AG09309 (cell line): ENCODE measurements around the gene RAPGEF5.

Source experiments
- DNase-seq: peaks from one replicate; pipeline ENCODE4 v3.0.0-alpha.2; 2010; ENCODE audit warnings: low read depth
- H3K4me3 ChIP-seq: 2 replicates; pipeline ENCODE4 v1.5.1; 2011; ENCODE audit warnings: mild to moderate bottlenecking, low read depth, low read length, moderate library complexity; ENCODE audit not compliant: control insufficient read depth
- TF ChIP-seq, protein P1 (sequence below): IDR thresholded peaks from 2 replicates; pipeline ENCODE4 v1.5.1; 2011; ENCODE audit warnings: mild to moderate bottlenecking, low read depth, low read length, inconsistent platforms; ENCODE audit not compliant: insufficient read depth, control insufficient read depth; ENCODE audit errors: missing control alignments

Gene RAPGEF5

DNA sequence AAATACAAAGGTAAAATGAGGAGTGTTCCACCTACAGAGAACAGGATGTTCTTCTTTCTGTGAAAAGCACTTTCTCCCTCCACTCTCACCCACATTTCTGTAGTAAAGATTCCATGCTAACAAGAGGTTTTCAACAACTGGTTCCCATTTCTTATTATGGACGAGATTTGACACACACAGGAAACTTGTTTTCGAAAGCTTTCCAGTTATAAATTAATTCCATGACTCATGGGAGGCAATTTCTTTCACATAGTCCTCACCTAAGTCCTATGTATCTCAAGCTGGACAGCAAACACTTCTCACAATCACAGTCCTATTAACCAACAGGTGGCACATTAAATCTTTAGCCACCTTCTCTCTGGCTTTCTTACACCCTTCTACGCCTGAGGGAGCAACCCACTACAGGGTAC lies 24.5 kb downstream of the RAPGEF5 start:
- H3K4me3 ChIP-seq = no peak overlapping the region
- DNase-seq = no peak

GRCh38 chr7:22331704-22332103 lies 25.2 kb downstream of the RAPGEF5 start:
- TF ChIP-seq, protein P1, sequence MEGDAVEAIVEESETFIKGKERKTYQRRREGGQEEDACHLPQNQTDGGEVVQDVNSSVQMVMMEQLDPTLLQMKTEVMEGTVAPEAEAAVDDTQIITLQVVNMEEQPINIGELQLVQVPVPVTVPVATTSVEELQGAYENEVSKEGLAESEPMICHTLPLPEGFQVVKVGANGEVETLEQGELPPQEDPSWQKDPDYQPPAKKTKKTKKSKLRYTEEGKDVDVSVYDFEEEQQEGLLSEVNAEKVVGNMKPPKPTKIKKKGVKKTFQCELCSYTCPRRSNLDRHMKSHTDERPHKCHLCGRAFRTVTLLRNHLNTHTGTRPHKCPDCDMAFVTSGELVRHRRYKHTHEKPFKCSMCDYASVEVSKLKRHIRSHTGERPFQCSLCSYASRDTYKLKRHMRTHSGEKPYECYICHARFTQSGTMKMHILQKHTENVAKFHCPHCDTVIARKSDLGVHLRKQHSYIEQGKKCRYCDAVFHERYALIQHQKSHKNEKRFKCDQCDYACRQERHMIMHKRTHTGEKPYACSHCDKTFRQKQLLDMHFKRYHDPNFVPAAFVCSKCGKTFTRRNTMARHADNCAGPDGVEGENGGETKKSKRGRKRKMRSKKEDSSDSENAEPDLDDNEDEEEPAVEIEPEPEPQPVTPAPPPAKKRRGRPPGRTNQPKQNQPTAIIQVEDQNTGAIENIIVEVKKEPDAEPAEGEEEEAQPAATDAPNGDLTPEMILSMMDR = no peak
- no peak overlapping the region for H3K4me3 ChIP-seq
- no peak for DNase-seq

More for the DNA sequence above, 24.5 kb downstream of the RAPGEF5 start:
- TF ChIP-seq, protein P1 = no peak

GRCh38 chr7:22330903-22331302 lies 26.1 kb downstream of the RAPGEF5 start:
- no peak for DNase-seq
- TF ChIP-seq, protein P1 = no peak

GRCh38 chr7:22329816-22330524 lies 27.0 kb downstream of the RAPGEF5 start:
- TF ChIP-seq, protein P1 = no peak
- no peak overlapping the region for H3K4me3 ChIP-seq
- no peak for DNase-seq

More at GRCh38 chr7:22330903-22331302, 26.1 kb downstream of the RAPGEF5 start:
- no peak overlapping the region for H3K4me3 ChIP-seq

GRCh38 chr7:22326181-22326580 lies 30.8 kb downstream of the RAPGEF5 start:
- H3K4me3 ChIP-seq = no peak overlapping the region
- no peak for DNase-seq
- TF ChIP-seq, protein P1 = no peak

DNA sequence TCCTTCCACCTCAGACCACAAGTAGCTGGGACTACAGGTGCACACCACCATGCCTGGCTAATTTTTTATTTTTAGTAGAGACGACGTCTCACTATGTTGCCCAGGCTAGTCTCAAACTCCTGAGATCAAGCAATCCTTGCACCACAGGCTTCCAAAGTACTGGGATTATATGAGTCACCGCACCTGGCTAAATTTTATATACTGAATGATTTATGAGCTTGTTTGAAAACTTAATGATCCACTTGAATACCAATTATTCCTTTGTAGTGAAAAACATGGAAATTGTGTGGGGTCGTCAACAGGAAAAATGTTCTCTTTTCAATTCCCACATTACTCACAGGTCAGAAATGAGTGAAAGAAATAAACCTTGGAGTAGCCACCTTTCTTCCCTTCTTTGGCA lies 31.3 kb downstream of the RAPGEF5 start:
- DNase-seq = no peak
- TF ChIP-seq, protein P1 = no peak
- H3K4me3 ChIP-seq = no peak overlapping the region

DNA sequence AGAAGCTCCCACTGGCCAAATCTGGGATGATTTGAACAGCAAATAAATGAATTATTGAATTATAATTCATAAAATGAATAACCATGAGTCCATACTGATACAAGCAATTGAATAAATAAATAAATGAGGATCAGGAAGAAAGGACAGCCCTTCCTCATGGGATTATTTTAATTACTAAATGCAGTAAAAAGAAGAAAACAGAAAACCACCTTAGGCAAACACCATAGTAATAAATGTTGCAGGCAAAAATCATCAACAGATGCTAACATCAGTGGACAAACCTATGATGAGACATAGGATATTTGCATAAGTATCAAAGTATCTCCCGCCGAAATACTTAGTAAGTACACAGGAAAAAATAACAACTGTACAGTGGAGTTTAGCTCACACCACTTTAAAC lies 33.2 kb downstream of the RAPGEF5 start:
- no peak for DNase-seq
- no peak overlapping the region for H3K4me3 ChIP-seq
- TF ChIP-seq, protein P1 = no peak
